Retinal pigment epithelial cell (primary cell): Measurements from ENCODE around the gene C3orf18.

ENCODE experiments used
- DNase-seq: peaks from one replicate; pipeline ENCODE4 v3.0.0-alpha.2; 2010; ENCODE audit warnings: low read depth
- H3K4me3 ChIP-seq: 2 replicates; pipeline ENCODE4 v1.5.1; 2011; ENCODE audit warnings: mild to moderate bottlenecking, low read length, control low read depth, moderate library complexity
- CTCF ChIP-seq: conservative IDR thresholded peaks from 2 replicates; pipeline ENCODE4 v1.5.1; 2011; ENCODE audit warnings: low read depth, low read length, control low read depth, inconsistent platforms

The C3orf18 gene

GRCh38 chr3:50570508-50571279 is 3.1 kb upstream of the C3orf18 start:
- TF ChIP-seq CTCF = no peak
- H3K4me3 ChIP-seq = peak overlapping the region; percentile 96
- DNase-seq = no peak

DNA sequence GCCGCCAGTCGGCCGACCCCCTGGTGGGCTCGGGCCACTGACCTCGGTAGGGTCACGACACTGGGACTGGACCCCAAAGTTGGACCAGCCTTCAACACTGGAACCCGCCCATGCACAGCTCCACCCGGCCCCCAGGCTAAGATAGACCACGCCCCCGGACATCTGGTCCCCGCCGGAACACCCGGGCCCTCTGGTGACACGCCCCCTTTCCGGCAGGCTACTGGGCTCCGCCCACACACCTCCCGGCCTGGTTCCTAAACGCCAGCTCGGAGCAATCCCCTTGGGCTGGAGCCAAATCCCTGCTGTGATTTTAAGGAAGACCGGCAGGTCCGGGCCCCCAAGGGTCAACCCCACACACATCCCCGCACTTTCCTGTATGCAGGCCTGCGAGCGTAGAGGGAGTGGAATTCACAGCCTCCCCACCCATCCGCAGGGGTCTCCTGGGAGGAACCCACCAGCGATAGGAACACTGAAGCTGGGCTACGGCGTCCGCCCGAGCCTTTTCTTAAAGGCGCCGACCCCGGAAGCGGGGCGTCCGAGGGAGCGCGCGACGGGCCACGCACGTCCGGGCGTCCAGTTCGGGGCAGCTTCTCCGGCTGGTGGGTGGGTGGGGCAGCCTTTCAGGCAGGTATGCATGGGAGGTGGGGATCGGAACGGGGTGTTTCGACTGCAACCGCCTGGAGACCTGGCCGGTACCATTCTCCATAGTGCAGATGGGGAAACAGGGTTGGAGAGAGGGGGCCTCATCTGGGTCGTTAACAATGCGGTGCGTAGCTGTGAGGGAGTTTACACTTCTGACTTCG is 1.6 kb upstream of the C3orf18 start, which contains the start of gene HEMK1:
HEMK1 (plus strand) TSS at position 576 of the 803 bp plus-strand sequence. CDS start 1,583 bp downstream, outside the sequence.
- peak within 1 kb of the TSS; percentile 96 for H3K4me3 ChIP-seq
- peak; percentile 66 for DNase-seq
- TF ChIP-seq CTCF = no peak

- peak overlapping the region; percentile 50 for H3K4me3 ChIP-seq
- no peak for TF ChIP-seq CTCF
- no peak for DNase-seq
Observed at GRCh38 chr3:50567011-50567385, 549 bp downstream of the C3orf18 start.

DNA sequence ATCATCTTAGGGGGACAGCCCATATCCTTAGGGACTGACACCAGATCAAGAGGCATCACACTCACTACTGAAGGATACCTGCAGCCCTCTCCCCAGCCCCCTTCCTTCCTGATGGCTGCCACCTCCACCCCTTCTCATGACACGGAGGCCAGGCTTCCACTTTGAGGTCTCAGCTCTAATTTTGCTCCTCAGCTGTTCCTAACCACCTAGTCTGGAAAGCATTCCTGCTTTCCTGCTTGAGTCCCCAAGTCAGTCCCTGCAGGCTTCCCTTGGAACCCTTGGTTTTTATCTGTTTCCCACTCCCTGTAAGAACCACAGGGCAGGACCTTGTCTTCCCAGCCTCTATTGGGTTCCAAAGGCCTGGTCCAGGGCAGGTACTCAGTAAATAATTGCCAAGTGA is 3.2 kb downstream of the C3orf18 start:
- no peak for TF ChIP-seq CTCF
- DNase-seq = no peak
- H3K4me3 ChIP-seq = no peak overlapping the region

DNA sequence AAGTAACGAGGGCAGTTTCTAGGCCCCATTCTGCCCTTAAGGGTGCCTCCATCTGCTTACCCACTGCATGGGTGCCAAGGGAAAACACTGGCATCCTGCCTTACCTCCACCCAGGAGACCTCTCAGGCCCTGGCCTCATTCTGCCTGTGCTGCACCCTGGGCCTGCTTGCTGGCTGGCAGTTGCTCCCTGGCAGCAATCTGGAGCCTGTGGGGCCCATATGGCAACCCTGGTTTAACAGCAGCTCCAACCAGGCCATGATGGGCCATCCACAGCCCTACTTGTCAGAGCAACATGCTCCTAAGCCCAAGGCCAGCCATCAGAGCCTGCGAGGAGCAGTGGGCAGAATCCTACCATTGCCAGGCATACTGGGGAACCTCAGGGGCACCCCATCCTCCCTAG is 3.7 kb downstream of the C3orf18 start:
- no peak for DNase-seq
- TF ChIP-seq CTCF = no peak

GRCh38 chr3:50562861-50563260 is 4.7 kb downstream of the C3orf18 start:
- H3K4me3 ChIP-seq = no peak overlapping the region
- no peak for TF ChIP-seq CTCF
- no peak for DNase-seq

More for the DNA sequence above, 3.7 kb downstream of the C3orf18 start:
- H3K4me3 ChIP-seq = no peak overlapping the region

DNA sequence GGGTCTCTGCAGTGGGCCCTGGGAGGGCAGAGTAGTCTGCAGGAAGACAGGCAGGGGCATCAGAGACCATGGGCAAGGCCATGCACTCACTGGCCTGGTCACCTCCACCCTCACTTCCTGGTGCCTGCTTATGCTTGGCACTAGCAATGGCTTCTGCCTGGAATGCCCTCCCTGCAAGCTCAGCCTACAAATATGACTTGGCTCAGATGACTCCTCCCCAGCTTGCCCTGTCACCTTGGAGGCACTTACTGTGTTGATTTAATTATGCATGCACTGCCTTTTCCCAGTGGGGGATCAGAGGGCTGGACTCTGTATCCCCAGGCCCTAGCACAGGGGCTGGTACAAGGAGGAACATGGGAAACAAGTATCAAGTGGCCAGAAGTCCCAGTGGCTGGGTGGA is 7.8 kb downstream of the C3orf18 start:
- no peak for TF ChIP-seq CTCF
- H3K4me3 ChIP-seq = no peak overlapping the region
- DNase-seq = no peak
